OCI-LY7 (cell line): Measurements from ENCODE around the gene RMDN3. TPM values are rescaled to one million over a fixed set of nuclear protein-coding genes. Genes with fewer than 3 reads are reported as not detected.

Experiments
- BruUV-seq: library from RNA; stranded (reverse); fragments of 400-500 nt; replicated peaks from 2 replicates; lab custom pipeline; 2021; lab: Mats Ljungman, UMichigan
- CTCF ChIA-PET: fragments of 300-600 bp; sonication (Branson Sonifier 250); formaldehyde crosslinking; loops from one replicate; lab custom pipeline; 2022; ENCODE audit warnings: antibody characterized with exemption; ENCODE audit not compliant: unreplicated experiment; lab: Charles Lee
- POLR2A ChIA-PET: fragments of 300-600 bp; sonication (Branson Sonifier 250); formaldehyde crosslinking; loops from one replicate; lab custom pipeline; 2022; ENCODE audit warnings: antibody characterized with exemption; lab: Charles Lee
- DNase-seq: peaks from one replicate; pipeline ENCODE4 v3.0.0-alpha.2; 2015; ENCODE audit warnings: low spot score
- H2AFZ ChIP-seq: fragments of 200-600 bp; sonication (generic), shearing (Covaris generic); 2 replicates; pipeline ENCODE4 v1.6.1; 2014; ENCODE audit warnings: mild to moderate bottlenecking, antibody characterized with exemption, low read length, moderate library complexity
- H3K27ac ChIP-seq: fragments of 200-600 bp; sonication (generic); 2 replicates; pipeline ENCODE4 v1.5.1; 2014; ENCODE audit warnings: mixed run types, low read depth, mild to moderate bottlenecking, moderate library complexity, low read length, inconsistent platforms; ENCODE audit not compliant: poor library complexity, severe bottlenecking
- H3K36me3 ChIP-seq: fragments of 200-600 bp; sonication (generic); 2 replicates; pipeline ENCODE4 v1.6.1; 2014; ENCODE audit warnings: mild to moderate bottlenecking, antibody characterized with exemption, low read length, moderate library complexity, mixed read lengths; ENCODE audit not compliant: insufficient read depth
- H3K4me1 ChIP-seq: fragments of 200-600 bp; sonication (generic); 2 replicates; pipeline ENCODE4 v1.5.1; 2014; ENCODE audit warnings: mild to moderate bottlenecking, low read length; ENCODE audit not compliant: insufficient read depth, poor library complexity, severe bottlenecking
- H3K4me2 ChIP-seq: fragments of 200-600 bp; sonication (generic); 2 replicates; pipeline ENCODE4 v1.6.1; 2014; ENCODE audit warnings: mild to moderate bottlenecking, low read length
- H3K4me3 ChIP-seq: fragments of 200-600 bp; sonication (generic); 2 replicates; pipeline ENCODE4 v1.5.1; 2014; ENCODE audit warnings: mild to moderate bottlenecking, low read depth, low read length; ENCODE audit not compliant: poor library complexity, severe bottlenecking
- H3K79me2 ChIP-seq: fragments of 200-600 bp; sonication (generic); 2 replicates; pipeline ENCODE4 v1.6.1; 2016; ENCODE audit warnings: low read depth, mild to moderate bottlenecking, low read length, moderate library complexity, mixed read lengths; ENCODE audit not compliant: insufficient read depth
- H3K9me2 ChIP-seq: fragments of 200-600 bp; sonication (generic); 2 replicates; pipeline ENCODE4 v1.6.1; 2016; ENCODE audit warnings: mild to moderate bottlenecking, low read length, mixed read lengths; ENCODE audit not compliant: insufficient read depth
- H3K9me3 ChIP-seq: fragments of 200-600 bp; sonication (generic); 2 replicates; pipeline ENCODE4 v1.6.1; 2014; ENCODE audit warnings: mild to moderate bottlenecking, mixed run types, low read length, mixed read lengths
- H4K20me1 ChIP-seq: fragments of 200-600 bp; sonication (generic); 2 replicates; pipeline ENCODE4 v1.6.1; 2014; ENCODE audit warnings: mild to moderate bottlenecking, antibody characterized with exemption, low read length, moderate library complexity, mixed read lengths; ENCODE audit not compliant: insufficient read depth
- CTCF ChIP-seq: fragments of 200-600 bp; sonication (generic); conservative IDR thresholded peaks from 2 replicates; pipeline ENCODE4 v1.5.1; 2014; ENCODE audit warnings: mild to moderate bottlenecking, antibody characterized with exemption, low read length, moderate library complexity, mixed read lengths
- EZH2phosphoT487 ChIP-seq: fragments of 200-600 bp; sonication (generic); IDR thresholded peaks from 2 replicates; pipeline ENCODE4 v1.6.1; 2018; ENCODE audit warnings: low read depth, borderline replicate concordance, mild to moderate bottlenecking, mixed run types, antibody characterized with exemption, low read length, moderate library complexity, mixed read lengths
- intact Hi-C: fragments of 100-400 bp; cut with micrococcal nuclease; formaldehyde crosslinking; loops from one replicate; pipeline ENCODE4 v1.10.0; 2022; ENCODE audit not compliant: unreplicated experiment
- total RNA-seq, 2 experiments: library from RNA; depleted of rRNA in 1 of 2; stranded (reverse); fragments of >200 nt in 1 of 2; shearing (Covaris generic) in 1 of 2; gene quantifications; 2 replicates each; pipeline ENCODE4 v1.2.3, GENCODE V29; 2014 to 2022

RMDN3 gene
- total RNA-seq, 2 experiments from 2014 or later, result 10.7 to 23.7 TPM

GRCh38 chr15:40759961-40760360 is 4.9 kb upstream of the RMDN3 start:
- POLR2A ChIA-PET, result interaction anchor here (1.3 kb wide), 1 partner anchor 9 kb away, joined by 3 read pairs; no protein-coding TSS in a partner anchor
- H3K4me1 ChIP-seq, result peaks cover 54% of the 10 kb centered on the region

GRCh38 chr15:40756938-40757337 is 1.9 kb upstream of the RMDN3 start:
- POLR2A ChIA-PET, result interaction anchor here (0.6 to 2.9 kb wide), 4 partner anchors 8 to 167 kb away, joined by 3 to 11 read pairs (median 6); partner anchors contain the start of gene C15orf62
- no TSS peak for BruUV-seq

More at GRCh38 chr15:40759961-40760360, 4.9 kb upstream of the RMDN3 start:
- CTCF ChIA-PET, result no interaction called here
- Histone ChIP-seq H2AFZ (peak overlapping the region; percentile 59), H3K27ac (peak overlapping the region; percentile 49), H3K4me2 (peak overlapping the region; percentile 47), H3K9me3 (no peaks in the 10 kb centered on the region), H3K36me3 (no peaks in the 10 kb centered on the region), H4K20me1 (no peaks in the 10 kb centered on the region), H3K9me2 (no peaks in the 10 kb centered on the region), H3K4me3 (no peak overlapping the region), H3K79me2 (peaks cover 2% of the 10 kb centered on the region; the same call in 1 of the 2 replicates)
- no peak for TF ChIP-seq CTCF
- TF ChIP-seq EZH2phosphoT487, result no peak
- peak; percentile 68 for DNase-seq
- intact Hi-C loops, result no loop called here
- BruUV-seq, result no TSS peak

More at GRCh38 chr15:40756938-40757337, 1.9 kb upstream of the RMDN3 start:
- DNase-seq, result no peak
- Histone ChIP-seq H3K4me2 (no peak overlapping the region), H3K36me3 (peaks cover 12% of the 10 kb centered on the region; the same call in 1 of the 2 replicates), H3K9me3 (no peaks in the 10 kb centered on the region), H3K27ac (peak overlapping the region; percentile 21), H3K4me3 (no peak overlapping the region), H4K20me1 (no peaks in the 10 kb centered on the region), H3K4me1 (peaks cover 62% of the 10 kb centered on the region), H3K79me2 (peaks cover 26% of the 10 kb centered on the region), H3K9me2 (no peaks in the 10 kb centered on the region), H2AFZ (peak overlapping the region; percentile 67; the same call in 1 of the 2 replicates)
- intact Hi-C loops, result no loop called here
- TF ChIP-seq CTCF (no peak), EZH2phosphoT487 (no peak)
- CTCF ChIA-PET, result interaction anchor here (1.3 kb wide), 1 partner anchor 12 kb away, joined by 5 read pairs; the partner anchor contains the start of gene C15orf62
